Stimulated activated naive CD4-positive, alpha-beta T cell (primary cell): ENCODE results near the gene KRTAP4-3.
A peak's percentile ranks its signal among the peaks of the same experiment; 100 is the strongest.
"Not testable (repeated sequence)": the region's sequence is repeated elsewhere in the genome, so short reads cannot be mapped to it uniquely, and the experiment has no call there.

ENCODE experiments used
- DNase-seq, 6 experiments: peaks; one replicate each; lab custom pipeline; 2025; lab: John Stamatoyannopoulos, UW

Gene KRTAP4-3

GRCh38 chr17:41151525-41151924 lies 16.5 kb downstream of the KRTAP4-3 start:
- no peak for DNase-seq

- DNase-seq = no peak
Measured at GRCh38 chr17:41150026-41150425, 18.0 kb downstream of the KRTAP4-3 start.

- no peak for DNase-seq
Measured at GRCh38 chr17:41149652-41149985, 18.4 kb downstream of the KRTAP4-3 start, which contains the start of gene KRTAP4-5. Gene KRTAP4-5 (minus strand): TSS chr17:41149825. CDS start chr17:41149767, 58 bp downstream.

GRCh38 chr17:41148971-41149651 lies 18.9 kb downstream of the KRTAP4-3 start:
- not testable (repeated sequence) for DNase-seq

- no peak for DNase-seq
Measured at GRCh38 chr17:41147531-41148204, 20.4 kb downstream of the KRTAP4-3 start.

GRCh38 chr17:41145261-41145660 lies 22.8 kb downstream of the KRTAP4-3 start:
- DNase-seq = no peak

- no peak for DNase-seq
Measured at GRCh38 chr17:41144846-41145245, 23.2 kb downstream of the KRTAP4-3 start.

GRCh38 chr17:41141361-41141760 lies 26.7 kb downstream of the KRTAP4-3 start:
- no peak for DNase-seq

- no peak for DNase-seq
Measured at GRCh38 chr17:41140360-41141131, 27.5 kb downstream of the KRTAP4-3 start, which contains the start of gene KRTAP4-6. Gene KRTAP4-6 (minus strand): TSS chr17:41140544. CDS start chr17:41140487, 57 bp downstream.

- DNase-seq = not testable (repeated sequence)
Measured at GRCh38 chr17:41139865-41140264, 28.2 kb downstream of the KRTAP4-3 start.

- DNase-seq = peak in 3 of 6 experiments; percentile 34 to 44 (median 43)
Measured at GRCh38 chr17:41133880-41134735, 33.9 kb downstream of the KRTAP4-3 start.

GRCh38 chr17:41131979-41132378 lies 36.0 kb downstream of the KRTAP4-3 start:
- no peak for DNase-seq

GRCh38 chr17:41127371-41127770 lies 40.6 kb downstream of the KRTAP4-3 start:
- DNase-seq = no peak

GRCh38 chr17:41126412-41126811 lies 41.6 kb downstream of the KRTAP4-3 start:
- DNase-seq = no peak

GRCh38 chr17:41125064-41125463 lies 43.0 kb downstream of the KRTAP4-3 start:
- DNase-seq = no peak

GRCh38 chr17:41123991-41124371 lies 44.0 kb downstream of the KRTAP4-3 start, which contains the start of gene KRTAP4-12:
Gene KRTAP4-12 (minus strand): TSS chr17:41124182. CDS start chr17:41124122, 60 bp downstream.
- DNase-seq = not testable (repeated sequence)

- peak in 2 of 6 experiments; percentile 23 for DNase-seq
Measured at GRCh38 chr17:41123292-41123990, 44.6 kb downstream of the KRTAP4-3 start.

- no peak for DNase-seq
Measured at GRCh38 chr17:41121742-41122141, 46.3 kb downstream of the KRTAP4-3 start.

GRCh38 chr17:41119696-41120690 lies 48.0 kb downstream of the KRTAP4-3 start:
- DNase-seq = peak in 3 of 6 experiments; percentile 43 to 57 (median 52)

GRCh38 chr17:41118721-41119120 lies 49.3 kb downstream of the KRTAP4-3 start:
- DNase-seq = no peak
